Prostate gland (tissue), 2 donors: Measurements from ENCODE around the gene SIRT5.

ENCODE experiments used
- CTCF ChIP-seq, 4 experiments: fragments of 200-600 bp in 2 of 4; fragments of 450-650 bp in 2 of 4; sonication (generic) in 2 of 4; IDR thresholded peaks; 1 replicate in 3 of 4; 2 replicates in 1 of 4; pipeline ENCODE4 v1.5.1; 2016 to 2019; ENCODE audit warnings: antibody characterized with exemption in 4 of 4, mild to moderate bottlenecking in 2 of 4, moderate library complexity in 2 of 4
- POLR2A ChIP-seq: fragments of 450-650 bp; IDR thresholded peaks from one replicate; pipeline ENCODE4 v1.6.1; 2016; ENCODE audit warnings: antibody characterized with exemption, mild to moderate bottlenecking

DNA sequence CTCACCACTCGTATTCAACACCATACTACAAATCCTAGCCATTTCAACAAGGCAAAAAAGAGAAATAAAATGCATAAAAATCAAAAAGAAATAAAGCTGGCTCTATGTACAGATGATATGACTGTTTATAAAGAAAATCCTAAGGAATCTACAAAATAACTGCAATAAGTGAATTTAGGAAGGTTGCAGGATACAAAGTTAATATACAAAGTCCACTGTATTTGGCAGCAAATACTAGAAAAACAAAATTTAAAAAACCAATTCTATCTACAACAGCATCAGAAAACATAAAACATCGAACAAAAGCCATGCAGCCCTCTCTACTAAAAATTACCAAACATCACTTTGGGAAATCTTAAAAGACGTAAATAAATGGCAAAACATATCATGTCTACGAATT lies 89.6 kb downstream of the SIRT5 start:
- TF ChIP-seq CTCF (IDR thresholded peaks at IDR 0.05) (no peak), POLR2A (no peak)
